Ascending aorta (tissue), 2 donors: ENCODE measurements around the gene NTSR1. TPM values are rescaled to one million over a fixed set of nuclear protein-coding genes. Genes with fewer than 3 reads are reported as not detected.

Experiments
- DNase-seq, 2 donors: peaks; one replicate each; pipeline ENCODE4 v3.0.0-alpha.2; 2019; ENCODE audit warnings: low spot score in 2 of 2
- H3K27ac ChIP-seq, 2 donors: fragments of 200-600 bp; sonication (generic); one replicate each; pipeline ENCODE4 v1.5.1; 2016 to 2017; ENCODE audit warnings: mild to moderate bottlenecking in 1 of 2
- H3K27me3 ChIP-seq: fragments of 200-600 bp; sonication (generic); one replicate; pipeline ENCODE4 v1.5.1; 2017
- H3K36me3 ChIP-seq, 2 donors: fragments of 200-600 bp; sonication (generic); one replicate each; pipeline ENCODE4 v1.5.1; 2016
- H3K4me1 ChIP-seq, 2 donors: fragments of 200-600 bp; sonication (generic); one replicate each; pipeline ENCODE4 v1.5.1; 2016 to 2017; ENCODE audit warnings: mild to moderate bottlenecking in 1 of 2
- H3K4me3 ChIP-seq, 2 donors: fragments of 200-600 bp; sonication (generic); one replicate each; pipeline ENCODE4 v1.5.1; 2016 to 2017; ENCODE audit warnings: mild to moderate bottlenecking in 1 of 2
- H3K9me3 ChIP-seq, 2 donors: fragments of 200-600 bp; sonication (generic); one replicate each; pipeline ENCODE4 v1.5.1; 2016
- intact Hi-C: fragments of 100-400 bp; cut with DNase I; formaldehyde crosslinking; loops from one replicate; pipeline ENCODE4 v1.15.1; 2023
- total RNA-seq: library from RNA; depleted of rRNA; stranded (reverse); fragments of >200 nt; gene quantifications from one replicate; pipeline ENCODE4 v1.1.0, GENCODE V29; 2016
- TF ChIP-seq, protein P1 (sequence below), 3 experiments: fragments of 200-600 bp in 2 of 3; fragments of 450-650 bp in 1 of 3; sonication (generic) in 2 of 3; IDR thresholded peaks; one replicate each; pipeline ENCODE4 v1.5.1; 2016 to 2019; ENCODE audit warnings: antibody characterized with exemption in 3 of 3, mild to moderate bottlenecking in 1 of 3, moderate library complexity in 1 of 3

Gene NTSR1
- total RNA-seq, 1 donor from 2014 or later, result not detected

DNA sequence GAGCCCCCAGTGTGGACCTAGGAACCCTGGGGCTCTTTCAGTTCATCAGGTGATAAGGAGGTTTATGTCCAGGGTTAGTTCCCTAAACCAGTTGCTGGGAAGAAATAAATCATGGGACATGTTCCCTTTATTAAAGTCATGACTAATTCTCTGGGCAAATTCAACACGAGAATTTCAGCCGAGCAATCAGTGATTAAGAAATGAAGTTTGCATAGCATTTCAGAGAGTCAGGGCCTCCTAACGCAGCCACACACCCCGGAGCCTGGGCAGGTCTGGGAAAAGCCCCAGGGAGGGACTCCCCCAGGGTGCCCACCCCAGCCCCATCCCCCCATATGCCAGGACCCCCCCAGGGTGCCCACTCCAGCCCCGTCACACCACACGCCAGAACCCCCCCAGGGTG lies 46.2 kb upstream of the NTSR1 start:
- intact Hi-C loops, result no loop called here
- Histone ChIP-seq H3K27ac (no peak overlapping the region), H3K4me1 (no peaks in the 10 kb centered on the region), H3K27me3 (no peaks in the 10 kb centered on the region), H3K36me3 (no peaks in the 10 kb centered on the region), H3K4me3 (no peak overlapping the region), H3K9me3 (no peaks in the 10 kb centered on the region)
- no peak for DNase-seq
- TF ChIP-seq, protein P1, sequence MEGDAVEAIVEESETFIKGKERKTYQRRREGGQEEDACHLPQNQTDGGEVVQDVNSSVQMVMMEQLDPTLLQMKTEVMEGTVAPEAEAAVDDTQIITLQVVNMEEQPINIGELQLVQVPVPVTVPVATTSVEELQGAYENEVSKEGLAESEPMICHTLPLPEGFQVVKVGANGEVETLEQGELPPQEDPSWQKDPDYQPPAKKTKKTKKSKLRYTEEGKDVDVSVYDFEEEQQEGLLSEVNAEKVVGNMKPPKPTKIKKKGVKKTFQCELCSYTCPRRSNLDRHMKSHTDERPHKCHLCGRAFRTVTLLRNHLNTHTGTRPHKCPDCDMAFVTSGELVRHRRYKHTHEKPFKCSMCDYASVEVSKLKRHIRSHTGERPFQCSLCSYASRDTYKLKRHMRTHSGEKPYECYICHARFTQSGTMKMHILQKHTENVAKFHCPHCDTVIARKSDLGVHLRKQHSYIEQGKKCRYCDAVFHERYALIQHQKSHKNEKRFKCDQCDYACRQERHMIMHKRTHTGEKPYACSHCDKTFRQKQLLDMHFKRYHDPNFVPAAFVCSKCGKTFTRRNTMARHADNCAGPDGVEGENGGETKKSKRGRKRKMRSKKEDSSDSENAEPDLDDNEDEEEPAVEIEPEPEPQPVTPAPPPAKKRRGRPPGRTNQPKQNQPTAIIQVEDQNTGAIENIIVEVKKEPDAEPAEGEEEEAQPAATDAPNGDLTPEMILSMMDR (IDR thresholded peaks at IDR 0.05), result no peak

DNA sequence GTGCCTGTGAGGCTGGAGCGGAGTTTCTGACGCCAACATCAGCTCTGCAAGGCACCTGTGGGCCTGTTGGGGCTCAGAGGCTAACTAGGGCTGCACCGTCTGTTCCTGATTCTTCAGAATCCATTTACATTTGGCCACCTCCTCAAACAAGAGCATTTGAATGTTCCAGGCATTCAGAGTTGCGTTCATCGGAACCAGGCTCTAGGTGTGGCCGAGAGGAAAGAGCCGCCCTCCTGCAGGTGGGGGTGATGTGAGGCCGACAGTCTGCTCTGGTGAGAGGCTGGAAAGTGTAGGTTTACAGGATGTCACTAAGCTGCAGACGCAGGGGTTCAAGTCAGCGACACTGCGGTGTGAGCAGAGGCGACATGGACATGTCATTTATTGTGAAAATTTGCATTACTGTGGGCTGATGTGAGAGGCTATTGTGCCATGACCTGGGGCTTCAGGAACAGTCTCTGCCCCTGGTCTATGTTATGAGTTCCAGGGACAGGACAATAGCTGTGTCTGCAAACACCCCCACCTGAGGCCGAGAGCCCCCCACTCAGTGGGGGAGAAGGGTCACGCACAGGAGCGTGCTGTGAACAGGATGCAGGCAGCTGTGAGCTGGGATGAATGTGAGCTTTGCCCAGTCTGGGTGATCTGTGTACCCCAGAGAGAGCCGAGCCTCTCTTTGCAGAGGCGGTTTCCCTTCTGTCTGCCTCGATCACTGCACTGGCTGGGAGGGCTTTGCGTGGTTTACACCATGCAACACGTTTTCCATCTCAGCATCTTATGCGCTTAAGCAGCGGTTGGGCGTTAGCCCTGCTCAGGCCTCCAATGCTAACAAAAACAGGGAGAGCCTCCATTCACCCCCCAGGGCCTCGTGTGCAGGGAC lies 45.3 kb upstream of the NTSR1 start:
- Histone ChIP-seq H3K36me3 (no peaks in the 10 kb centered on the region), H3K27ac (no peak overlapping the region), H3K27me3 (no peaks in the 10 kb centered on the region), H3K4me3 (no peak overlapping the region), H3K9me3 (no peaks in the 10 kb centered on the region), H3K4me1 (no peaks in the 10 kb centered on the region)
- no peak for DNase-seq
- TF ChIP-seq, protein P1 (IDR thresholded peaks at IDR 0.05), result no peak
- intact Hi-C loops, result no loop called here

DNA sequence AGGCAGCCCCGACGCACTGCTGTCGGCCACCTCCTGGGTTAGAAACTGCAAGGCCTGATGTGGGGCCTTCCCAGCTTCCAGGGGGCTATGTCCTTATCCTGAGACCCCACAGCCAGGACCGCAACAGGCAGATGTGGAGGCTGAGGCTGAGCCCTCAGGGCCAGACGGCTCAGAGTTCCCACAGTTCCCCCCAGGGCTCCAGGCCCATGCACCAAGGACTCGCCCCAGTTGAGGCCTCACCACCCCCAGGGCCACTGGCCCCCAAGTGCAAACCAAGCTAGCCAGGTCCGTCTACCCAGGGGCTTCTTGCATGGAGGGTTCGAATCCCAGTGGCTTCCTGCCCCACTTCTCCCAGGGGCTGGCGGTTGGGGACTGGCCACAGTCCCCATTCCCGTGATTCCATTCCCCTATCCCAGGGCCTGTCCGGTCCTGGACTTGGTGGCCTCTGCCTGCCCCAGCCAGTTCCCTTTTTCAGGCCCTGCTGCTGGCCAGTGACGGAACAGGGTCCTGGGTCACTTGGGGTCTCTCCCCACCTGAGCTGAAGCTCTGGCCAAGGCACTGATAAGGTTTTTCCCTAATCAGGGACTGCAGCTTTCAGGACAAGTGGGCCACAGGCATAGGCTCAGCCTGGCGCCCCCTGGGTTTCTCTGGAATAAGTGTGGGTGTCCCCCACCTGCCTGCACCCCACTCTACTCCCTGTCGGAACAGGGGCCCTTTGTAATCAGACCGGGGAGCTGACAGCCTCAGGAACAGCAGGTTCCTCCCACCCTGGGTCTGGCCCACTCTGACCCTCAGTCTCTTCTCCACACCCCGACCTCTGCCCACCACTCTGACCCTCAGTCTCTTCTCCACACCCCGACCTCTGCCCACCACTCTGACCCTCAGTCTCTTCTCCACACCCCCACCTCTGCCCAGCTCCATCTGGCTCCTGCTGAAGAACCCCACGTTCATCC lies 44.3 kb upstream of the NTSR1 start:
- no peak overlapping the region for H3K27ac ChIP-seq
- no peak overlapping the region for H3K4me3 ChIP-seq
- TF ChIP-seq, protein P1 (IDR thresholded peaks at IDR 0.05), result no peak
- H3K4me1 ChIP-seq, result no peaks in the 10 kb centered on the region
- intact Hi-C loops, result no loop called here
- no peaks in the 10 kb centered on the region for H3K9me3 ChIP-seq
- H3K36me3 ChIP-seq, result no peaks in the 10 kb centered on the region
- DNase-seq, result no peak
- no peaks in the 10 kb centered on the region for H3K27me3 ChIP-seq

DNA sequence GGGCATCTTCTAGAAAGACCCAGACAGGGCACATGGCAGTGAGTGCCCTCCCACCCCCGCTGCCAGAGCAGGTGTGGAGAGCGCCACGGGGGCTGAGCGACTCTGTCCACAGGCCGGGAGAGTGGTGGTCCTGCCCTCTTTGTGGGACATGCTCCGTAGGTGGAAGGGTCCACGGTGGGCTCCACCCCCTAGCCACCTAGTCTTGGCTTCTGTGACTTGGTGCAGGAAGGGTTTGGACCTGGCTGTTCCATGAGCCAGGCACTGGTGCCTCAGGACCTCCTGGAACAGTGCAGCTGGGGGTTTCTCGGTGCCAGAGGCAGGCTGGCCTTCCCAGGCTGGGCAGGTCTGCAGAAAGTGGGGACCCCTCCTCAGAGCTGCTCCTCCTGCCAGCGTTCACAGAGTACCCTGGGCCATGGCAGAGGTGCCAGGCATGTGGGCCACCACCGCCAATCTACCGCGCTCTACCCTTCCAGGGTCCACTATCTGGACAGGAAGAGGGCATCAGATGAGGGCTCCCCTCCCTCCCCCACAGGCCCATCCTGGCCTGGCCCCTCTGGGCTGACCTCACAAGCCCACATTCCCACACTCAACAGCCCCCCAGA lies 43.4 kb upstream of the NTSR1 start:
- H3K4me3 ChIP-seq, result no peak overlapping the region
- H3K36me3 ChIP-seq, result no peaks in the 10 kb centered on the region
- H3K27me3 ChIP-seq, result no peaks in the 10 kb centered on the region
- intact Hi-C loops, result no loop called here
- H3K9me3 ChIP-seq, result no peaks in the 10 kb centered on the region
- no peak for DNase-seq
- no peak overlapping the region for H3K27ac ChIP-seq
- H3K4me1 ChIP-seq, result no peaks in the 10 kb centered on the region
- TF ChIP-seq, protein P1 (IDR thresholded peaks at IDR 0.05), result no peak

DNA sequence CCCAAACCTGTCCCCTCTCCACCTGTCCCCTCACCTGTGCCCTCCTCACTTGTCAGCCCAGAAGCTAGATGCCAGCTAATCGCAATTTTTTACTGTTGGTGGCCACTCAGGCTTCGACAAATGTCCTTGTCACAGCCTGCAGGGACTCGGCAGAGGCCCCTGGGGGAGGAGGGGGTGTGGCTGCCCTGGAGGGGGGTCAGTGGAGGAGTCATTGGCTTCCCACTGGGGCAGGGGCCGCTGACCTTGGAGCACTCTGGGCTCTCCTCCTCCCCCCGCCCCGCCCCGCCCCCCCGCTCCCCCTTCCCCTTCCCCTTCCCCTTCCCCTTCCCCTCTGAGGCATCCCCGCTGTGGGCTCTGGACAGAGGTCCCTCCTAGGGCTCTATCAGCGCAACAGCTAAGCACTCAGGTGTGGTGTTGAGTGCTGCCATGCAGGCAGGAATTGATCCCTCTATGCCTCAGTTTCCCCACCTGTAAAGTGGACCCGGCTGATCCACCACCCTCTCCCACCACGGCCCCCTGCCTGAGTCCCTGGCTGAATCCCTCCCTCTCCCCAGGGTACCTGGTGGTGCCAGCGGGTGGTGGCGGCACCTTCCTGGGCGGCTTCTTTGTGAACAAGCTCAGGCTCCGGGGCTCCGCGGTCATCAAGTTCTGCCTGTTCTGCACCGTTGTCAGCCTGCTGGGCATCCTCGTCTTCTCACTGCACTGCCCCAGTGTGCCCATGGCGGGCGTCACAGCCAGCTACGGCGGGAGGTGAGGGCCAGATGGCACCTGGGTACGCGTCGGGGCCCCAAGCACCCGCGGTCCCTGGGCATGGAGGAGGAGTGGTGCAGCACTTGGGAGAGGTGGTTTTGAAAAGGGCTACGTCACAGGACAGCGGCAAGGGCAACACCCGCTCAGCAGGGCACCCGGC lies 42.6 kb upstream of the NTSR1 start:
- no peak overlapping the region for H3K27ac ChIP-seq
- no peak overlapping the region for H3K4me3 ChIP-seq
- intact Hi-C loops, result no loop called here
- H3K9me3 ChIP-seq, result no peaks in the 10 kb centered on the region
- no peaks in the 10 kb centered on the region for H3K27me3 ChIP-seq
- no peak for DNase-seq
- H3K4me1 ChIP-seq, result no peaks in the 10 kb centered on the region
- H3K36me3 ChIP-seq, result no peaks in the 10 kb centered on the region
- TF ChIP-seq, protein P1 (IDR thresholded peaks at IDR 0.05), result no peak
